Thyroid gland (tissue), 4 donors: ENCODE results near the gene SLC13A3.

Experiments used
- POLR2A ChIP-seq, 2 donors: fragments of 450-650 bp; IDR thresholded peaks; one replicate each; pipeline ENCODE4 v1.6.1; 2017; ENCODE audit warnings: antibody characterized with exemption in 2 of 2, mild to moderate bottlenecking in 2 of 2, moderate library complexity in 1 of 2
- TF ChIP-seq, protein P1 (sequence below), 6 experiments: fragments of 200-600 bp in 3 of 6; fragments of 450-650 bp in 3 of 6; sonication (generic) in 3 of 6; IDR thresholded peaks; one replicate each; pipeline ENCODE4 v1.5.1; 2016 to 2019; ENCODE audit warnings: antibody characterized with exemption in 6 of 6, mild to moderate bottlenecking in 2 of 6, inconsistent platforms in 1 of 6, moderate library complexity in 1 of 6

DNA sequence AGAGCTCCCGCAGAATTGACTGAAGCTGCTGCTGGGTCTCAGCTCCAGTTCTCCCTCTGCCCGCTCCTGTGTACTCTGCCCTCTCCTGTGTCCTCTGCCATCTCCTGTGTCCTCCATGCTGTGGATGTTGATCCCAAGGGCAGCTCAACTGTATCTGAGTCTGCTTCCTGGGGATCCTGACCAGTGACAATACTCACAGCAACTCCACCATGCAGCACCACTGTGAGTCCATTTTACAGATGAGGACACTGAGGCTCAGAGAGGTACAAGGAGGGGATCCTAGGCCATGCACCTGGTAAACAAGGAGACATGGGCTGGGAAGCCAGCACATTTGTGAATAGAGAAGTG lies 29.4 kb upstream of the SLC13A3 start:
- TF ChIP-seq, protein P1, sequence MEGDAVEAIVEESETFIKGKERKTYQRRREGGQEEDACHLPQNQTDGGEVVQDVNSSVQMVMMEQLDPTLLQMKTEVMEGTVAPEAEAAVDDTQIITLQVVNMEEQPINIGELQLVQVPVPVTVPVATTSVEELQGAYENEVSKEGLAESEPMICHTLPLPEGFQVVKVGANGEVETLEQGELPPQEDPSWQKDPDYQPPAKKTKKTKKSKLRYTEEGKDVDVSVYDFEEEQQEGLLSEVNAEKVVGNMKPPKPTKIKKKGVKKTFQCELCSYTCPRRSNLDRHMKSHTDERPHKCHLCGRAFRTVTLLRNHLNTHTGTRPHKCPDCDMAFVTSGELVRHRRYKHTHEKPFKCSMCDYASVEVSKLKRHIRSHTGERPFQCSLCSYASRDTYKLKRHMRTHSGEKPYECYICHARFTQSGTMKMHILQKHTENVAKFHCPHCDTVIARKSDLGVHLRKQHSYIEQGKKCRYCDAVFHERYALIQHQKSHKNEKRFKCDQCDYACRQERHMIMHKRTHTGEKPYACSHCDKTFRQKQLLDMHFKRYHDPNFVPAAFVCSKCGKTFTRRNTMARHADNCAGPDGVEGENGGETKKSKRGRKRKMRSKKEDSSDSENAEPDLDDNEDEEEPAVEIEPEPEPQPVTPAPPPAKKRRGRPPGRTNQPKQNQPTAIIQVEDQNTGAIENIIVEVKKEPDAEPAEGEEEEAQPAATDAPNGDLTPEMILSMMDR (IDR thresholded peaks at IDR 0.05), result no peak
- no peak for TF ChIP-seq POLR2A (IDR thresholded peaks at IDR 0.05)
